ENCODE results near the gene BLTP3A.

Gene BLTP3A

GRCh38 chr6:34829137-34829536 is 37.3 kb downstream of the BLTP3A start:
- no peak for DNase-seq (ENCODE audit: low spot score)

- no peak for DNase-seq (ENCODE audit: low spot score)
Observed at GRCh38 chr6:34832942-34833341, 41.1 kb downstream of the BLTP3A start.

GRCh38 chr6:34834789-34835518 is 43.1 kb downstream of the BLTP3A start:
- DNase-seq (ENCODE audit: low spot score): no peak

GRCh38 chr6:34836008-34836407 is 44.1 kb downstream of the BLTP3A start:
- no peak for DNase-seq (ENCODE audit: low spot score)

- DNase-seq (ENCODE audit: low spot score): no peak
Observed at GRCh38 chr6:34836451-34836850, 44.6 kb downstream of the BLTP3A start.

GRCh38 chr6:34837528-34837927 is 45.6 kb downstream of the BLTP3A start:
- DNase-seq (ENCODE audit: low spot score): no peak

- DNase-seq (ENCODE audit: low spot score): peak; percentile 51
Observed at GRCh38 chr6:34839666-34840352, 47.9 kb downstream of the BLTP3A start.
